ENCODE data around the gene BCL2L12.

GRCh38 chr19:49639401-49640112 is 26.2 kb upstream of the BCL2L12 start:
- TF ChIP-seq CTCF (IDR thresholded peaks at IDR 0.05) (no peak), EZH2 (IDR thresholded peaks at IDR 0.05; ENCODE audit: borderline replicate concordance, insufficient read depth, low read depth, low read length, poor library complexity, severe bottlenecking) (no peak)

All from B cell (primary cell).